NT2/D1 (cell line): ENCODE results near the gene MB21D2.

ENCODE experiments used
- SUZ12 ChIP-seq: IDR thresholded peaks from 2 replicates; pipeline ENCODE4 v1.6.1; 2011; ENCODE audit not compliant: insufficient read length, insufficient read depth; ENCODE audit errors: extremely low read depth
- ZNF274 ChIP-seq: IDR thresholded peaks from 2 replicates; pipeline ENCODE4 v1.6.1; 2011; ENCODE audit warnings: mild to moderate bottlenecking, low read depth, low read length

- no peak for TF ChIP-seq SUZ12
- no peak for TF ChIP-seq ZNF274
Observed at GRCh38 chr3:192819001-192819569, 98.6 kb downstream of the MB21D2 start.
